ENCODE results near the gene HMCN2.
A peak's percentile ranks its signal among the peaks of the same experiment; 100 is the strongest.
"Not testable (repeated sequence)": the region's sequence is repeated elsewhere in the genome, so short reads cannot be mapped to it uniquely, and the experiment has no call there.

The HMCN2 gene

GRCh38 chr9:130330202-130330862 lies 64.8 kb downstream of the HMCN2 start:
- DNase-seq (ENCODE audit: low spot score), result no peak

DNA sequence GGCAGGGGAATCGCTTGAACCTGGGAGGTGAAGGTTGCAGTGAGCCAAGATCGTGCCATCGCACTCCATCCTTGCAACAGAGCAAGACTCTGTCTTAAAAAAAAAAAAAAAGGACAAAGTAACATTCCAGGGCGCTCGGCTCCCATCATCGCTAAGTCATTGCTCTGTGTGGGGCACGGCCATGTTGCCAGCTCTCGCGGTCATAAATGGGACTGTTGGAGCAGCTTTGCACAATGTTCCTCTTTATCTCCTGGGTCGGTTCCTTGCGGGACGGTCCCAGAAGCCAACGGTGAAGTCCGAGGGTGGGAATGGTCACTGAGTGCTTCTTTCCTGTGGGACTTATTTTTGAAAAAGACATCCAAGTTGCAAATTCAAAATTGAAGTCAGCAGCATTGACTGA lies 65.5 kb downstream of the HMCN2 start:
- no peak for DNase-seq (ENCODE audit: low spot score)

DNA sequence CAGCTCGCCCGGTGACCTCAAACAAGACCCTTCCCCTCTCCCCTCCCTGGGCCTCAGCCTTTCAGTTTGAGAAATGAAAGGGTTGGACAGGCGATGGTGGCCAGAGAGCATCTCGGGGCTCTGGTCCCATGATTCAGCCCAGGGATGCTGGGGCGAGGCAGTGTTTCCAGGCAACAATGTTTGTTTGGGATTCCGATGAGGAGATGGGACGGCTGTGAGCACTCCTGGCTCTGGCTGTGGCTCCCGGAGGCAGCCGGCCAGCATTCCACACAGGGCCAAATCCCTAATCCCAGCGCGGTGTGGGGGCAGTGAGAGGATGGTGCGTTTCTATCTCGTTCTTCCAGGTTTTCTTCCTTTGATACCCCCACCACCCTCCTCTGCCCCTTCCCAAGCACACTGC lies 66.0 kb downstream of the HMCN2 start:
- no peak for DNase-seq (ENCODE audit: low spot score)

- no peak for DNase-seq (ENCODE audit: low spot score)
These were observed 66.9 kb downstream of the HMCN2 start for GRCh38 chr9:130332384-130332926.

GRCh38 chr9:130333041-130333711 lies 67.6 kb downstream of the HMCN2 start:
- no peak for DNase-seq (ENCODE audit: low spot score)

GRCh38 chr9:130333712-130334062 lies 68.1 kb downstream of the HMCN2 start:
- DNase-seq (ENCODE audit: low spot score), result no peak

GRCh38 chr9:130334915-130335314 lies 69.4 kb downstream of the HMCN2 start:
- no peak for DNase-seq (ENCODE audit: low spot score)

DNA sequence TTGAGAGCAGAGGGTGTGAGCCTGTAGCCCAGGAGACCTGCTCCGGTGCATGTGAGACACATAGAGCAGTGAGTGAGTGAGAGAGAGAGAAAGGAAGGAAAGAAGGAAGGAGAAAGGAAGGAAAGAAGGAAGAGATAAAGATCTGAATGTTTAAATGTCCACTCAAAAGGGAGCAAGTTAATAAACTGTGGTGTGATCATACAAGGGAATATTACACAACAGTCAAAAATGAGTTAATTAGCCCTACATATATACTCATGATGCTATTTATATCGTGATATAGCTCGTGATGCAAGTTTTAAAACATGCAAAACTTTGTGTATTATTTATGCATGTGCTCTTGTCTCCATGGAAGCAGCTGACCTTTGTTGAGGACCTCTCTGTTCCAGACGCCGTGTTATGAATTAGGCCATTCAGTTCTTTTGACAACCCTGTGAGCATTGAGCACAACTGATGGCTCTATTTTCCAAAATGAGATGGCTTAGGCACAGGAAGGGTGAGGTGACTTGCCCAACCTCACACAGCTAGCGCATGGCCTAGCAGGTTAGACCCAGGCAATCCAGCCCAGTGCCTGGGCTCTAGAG lies 70.6 kb downstream of the HMCN2 start:
- no peak for DNase-seq (ENCODE audit: low spot score)

GRCh38 chr9:130336885-130337284 lies 71.3 kb downstream of the HMCN2 start:
- no peak for DNase-seq (ENCODE audit: low spot score)

- DNase-seq (ENCODE audit: low spot score), result no peak
These were observed 71.8 kb downstream of the HMCN2 start for GRCh38 chr9:130337318-130337717.

DNA sequence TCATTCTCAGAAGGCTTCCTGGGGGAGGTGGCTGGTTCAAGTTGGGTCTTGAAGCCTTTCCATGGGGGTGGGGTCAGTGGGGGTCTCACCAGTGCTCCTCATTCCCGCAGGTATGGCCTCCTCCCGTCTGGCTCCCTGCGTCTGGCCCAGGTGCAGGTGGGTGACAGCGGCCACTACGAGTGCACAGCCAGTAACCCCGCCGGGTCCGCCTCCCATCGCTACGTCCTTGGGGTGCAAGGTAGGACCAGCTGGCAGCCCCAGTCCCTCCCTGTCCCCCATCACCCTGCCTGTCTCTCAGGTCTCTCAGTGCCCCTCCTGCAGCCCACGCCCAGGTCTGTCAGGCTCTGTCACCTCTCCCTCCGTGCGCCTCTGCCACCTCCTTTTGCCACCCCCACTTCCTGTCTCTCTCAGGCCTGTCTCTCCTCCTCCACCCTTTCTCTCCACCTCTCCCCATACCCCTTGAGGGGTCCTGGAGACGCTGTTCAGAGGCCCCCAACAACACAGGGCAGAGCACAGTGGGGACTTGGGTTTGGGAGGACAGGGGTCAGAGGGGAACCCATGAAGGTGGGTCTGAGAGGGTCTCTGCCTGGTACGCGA lies 72.3 kb downstream of the HMCN2 start:
- DNase-seq (ENCODE audit: low spot score), result no peak

GRCh38 chr9:130338891-130339290 lies 73.3 kb downstream of the HMCN2 start:
- DNase-seq (ENCODE audit: low spot score), result not testable (repeated sequence)

DNA sequence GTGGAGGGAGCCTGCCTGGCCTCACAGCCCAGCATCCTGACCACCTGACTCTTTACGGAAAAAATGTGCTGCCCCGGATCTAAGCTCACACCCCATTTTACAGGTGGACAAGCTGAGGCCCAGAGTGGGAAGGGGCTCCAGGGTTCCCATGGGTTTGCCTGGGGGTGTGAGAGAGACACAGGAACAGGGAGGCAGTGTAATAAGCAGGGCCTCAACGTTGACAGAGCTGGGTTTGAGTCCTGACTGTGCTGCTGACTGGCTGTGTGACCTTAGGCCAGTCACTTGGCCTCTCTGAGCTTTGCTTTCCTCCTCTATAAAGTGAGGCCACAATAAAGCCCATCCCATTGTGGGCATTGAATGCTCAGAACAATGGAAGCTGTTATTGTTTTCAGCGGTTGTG lies 73.7 kb downstream of the HMCN2 start:
- DNase-seq (ENCODE audit: low spot score), result no peak

DNA sequence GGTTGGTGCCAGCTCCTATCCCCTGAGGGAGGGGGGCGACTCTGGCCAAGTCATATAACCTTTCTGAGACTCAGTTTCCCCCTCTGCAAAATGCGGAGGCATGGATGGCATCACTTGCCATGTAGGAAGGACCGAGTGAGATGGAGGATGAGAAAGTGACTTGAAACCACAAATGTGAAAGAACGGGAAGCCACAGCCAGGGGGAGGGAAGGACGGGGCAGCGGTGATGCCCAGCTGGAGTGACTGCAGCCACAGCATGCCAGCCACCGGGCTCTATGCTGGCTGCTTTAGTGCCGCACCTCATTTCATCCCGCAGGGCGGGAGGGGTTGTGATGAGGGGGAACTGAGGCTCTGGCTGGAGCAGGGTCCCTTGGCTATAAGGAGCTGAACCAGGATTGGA lies 74.5 kb downstream of the HMCN2 start:
- DNase-seq (ENCODE audit: low spot score), result no peak

DNA sequence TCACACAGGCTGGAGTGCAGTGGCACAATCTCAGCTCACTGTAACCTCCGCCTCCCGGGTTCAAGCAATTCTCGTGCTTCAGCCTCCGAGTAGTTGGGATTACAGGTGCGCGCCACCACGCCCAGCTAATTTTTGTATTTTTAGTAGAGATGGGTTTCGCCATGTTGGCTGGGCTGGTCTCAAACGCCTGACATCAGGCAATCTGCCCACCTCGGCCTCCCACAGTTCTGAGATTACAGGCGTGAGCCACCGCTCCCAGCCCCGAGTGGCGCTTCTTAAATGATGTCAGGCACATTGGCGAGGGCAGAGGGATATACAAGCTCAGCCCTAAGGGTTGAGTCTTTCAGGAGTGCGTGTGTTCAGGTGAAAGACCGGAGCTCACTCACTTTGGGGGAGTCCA lies 75.0 kb downstream of the HMCN2 start:
- not testable (repeated sequence) for DNase-seq (ENCODE audit: low spot score)

- no peak for DNase-seq (ENCODE audit: low spot score)
These were observed 75.6 kb downstream of the HMCN2 start for GRCh38 chr9:130341128-130341527.

- DNase-seq (ENCODE audit: low spot score), result no peak
These were observed 76.5 kb downstream of the HMCN2 start for GRCh38 chr9:130341839-130342713.

DNA sequence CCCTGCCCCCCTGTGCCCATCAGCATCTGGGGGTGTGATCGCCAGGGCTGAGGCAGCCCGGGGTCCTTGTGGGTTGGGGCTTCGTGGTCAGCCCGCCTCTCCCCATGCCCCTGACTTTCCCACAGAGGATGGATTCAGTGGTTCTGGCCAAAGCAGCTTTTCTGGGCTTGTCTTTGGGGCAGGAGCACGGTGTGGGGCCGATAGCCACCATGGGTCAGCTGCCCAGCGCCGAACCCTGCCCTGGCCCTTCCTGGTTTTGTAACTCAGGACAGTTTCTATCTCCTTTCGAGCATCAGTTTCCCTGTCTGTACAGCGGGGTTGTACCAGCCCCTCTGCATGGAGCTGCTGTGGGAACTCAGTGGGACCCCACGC lies 77.1 kb downstream of the HMCN2 start:
- DNase-seq (ENCODE audit: low spot score), result no peak

- peak; percentile 81 for DNase-seq (ENCODE audit: low spot score)
These were observed 77.9 kb downstream of the HMCN2 start for GRCh38 chr9:130343445-130343918.

GRCh38 chr9:130344366-130344765 lies 78.8 kb downstream of the HMCN2 start:
- DNase-seq (ENCODE audit: low spot score), result no peak

DNA sequence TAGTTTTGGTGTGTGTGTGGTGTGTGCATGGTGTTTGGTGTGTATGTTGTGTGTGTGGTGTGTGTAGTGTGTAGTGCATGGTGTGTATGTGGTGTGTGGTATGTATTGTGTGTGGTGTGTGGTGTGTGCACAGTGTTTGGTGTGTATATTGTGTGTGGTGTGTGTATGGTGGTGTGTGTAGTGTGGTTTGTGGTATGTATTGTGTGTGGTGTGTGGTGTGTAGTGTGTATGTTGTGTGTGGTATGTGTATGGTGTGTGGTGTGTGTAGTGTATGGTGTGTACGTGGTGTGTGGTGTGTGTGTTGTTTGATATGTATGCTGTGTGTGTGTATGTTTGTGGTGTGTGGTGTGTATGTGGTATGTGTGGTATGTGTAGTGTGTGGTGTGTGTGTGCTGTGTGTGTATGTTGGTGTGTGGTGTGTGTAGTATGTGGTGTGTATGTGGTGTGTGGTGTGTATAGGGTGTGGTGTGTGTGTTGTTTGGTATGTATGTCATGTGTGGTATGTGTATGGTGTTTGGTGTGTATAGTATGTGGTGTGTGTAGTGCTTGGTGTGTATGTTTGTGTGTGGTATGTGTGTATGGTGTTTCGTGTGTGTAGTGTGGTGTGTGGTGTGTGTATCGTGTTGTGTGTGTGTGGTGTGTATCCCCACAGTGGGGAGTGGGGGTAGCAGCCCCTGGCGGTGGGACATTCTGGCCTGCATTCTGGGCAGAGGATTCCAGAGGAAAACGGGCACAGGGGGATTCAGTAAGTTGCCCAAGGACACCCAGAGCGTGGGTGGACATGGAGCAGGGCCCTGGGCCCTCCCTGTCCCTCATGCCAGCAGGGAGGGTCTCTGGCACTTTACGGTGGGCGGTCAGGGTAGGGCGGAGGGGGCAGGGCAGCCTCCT lies 79.7 kb downstream of the HMCN2 start:
- DNase-seq (ENCODE audit: low spot score), result no peak
